CD8-positive, alpha-beta memory T cell (primary cell): ENCODE measurements around the gene ALDH9A1. TPM values are rescaled to one million over a fixed set of nuclear protein-coding genes. Genes with fewer than 3 reads are reported as not detected.

Source experiments
- CTCF ChIA-PET: fragments of 350-600 bp; sonication (Branson Sonifier 250); formaldehyde crosslinking; loops from one replicate; lab custom pipeline; 2021; ENCODE audit warnings: antibody characterized with exemption; lab: Charles Lee
- POLR2A ChIA-PET: fragments of 350-600 bp; sonication (Branson Sonifier 250); formaldehyde crosslinking; loops from one replicate; lab custom pipeline; 2021; ENCODE audit warnings: antibody characterized with exemption; lab: Charles Lee
- DNase-seq, 5 donors: peaks; one replicate each; pipeline versions ENCODE4 v3.0.0 to v3.0.0-alpha.2; 2020 to 2022; ENCODE audit warnings: mixed read lengths in 1 of 5
- H3K27ac ChIP-seq: one replicate; pipeline ENCODE4 v1.7.0; 2013; ENCODE audit warnings: low read depth, mild to moderate bottlenecking, low read length, moderate library complexity
- H3K27me3 ChIP-seq: 2 replicates; pipeline ENCODE4 v1.7.0; 2013; ENCODE audit warnings: low read length, mild to moderate bottlenecking; ENCODE audit not compliant: insufficient read depth, poor library complexity, severe bottlenecking
- H3K36me3 ChIP-seq: 2 replicates; pipeline ENCODE4 v1.7.0; 2013; ENCODE audit warnings: mild to moderate bottlenecking, low read length, moderate library complexity; ENCODE audit not compliant: insufficient read depth
- H3K4me1 ChIP-seq: 2 replicates; pipeline ENCODE4 v1.7.0; 2013; ENCODE audit warnings: mild to moderate bottlenecking, low read length, moderate library complexity; ENCODE audit not compliant: insufficient read depth
- H3K4me3 ChIP-seq: 2 replicates; pipeline ENCODE4 v1.7.0; 2013; ENCODE audit warnings: mild to moderate bottlenecking, low read length
- H3K9me3 ChIP-seq: 2 replicates; pipeline ENCODE4 v1.7.0; 2013; ENCODE audit warnings: mild to moderate bottlenecking, low read length
- H3K27ac Mint-ChIP-seq, 8 donors: one replicate each; pipeline ENCODE4 v1.8.0; 2020 to 2021; ENCODE audit warnings: mixed read lengths in 8 of 8, mild to moderate bottlenecking in 6 of 8, inconsistent platforms in 3 of 8, moderate library complexity in 3 of 8
- H3K27me3 Mint-ChIP-seq, 2 donors: one replicate each; pipeline ENCODE4 v1.8.0; 2020 to 2021; ENCODE audit warnings: mixed read lengths in 2 of 2, mild to moderate bottlenecking in 1 of 2, moderate library complexity in 1 of 2
- H3K36me3 Mint-ChIP-seq, 3 donors: one replicate each; pipeline ENCODE4 v1.8.0; 2020 to 2021; ENCODE audit warnings: mixed read lengths in 3 of 3, inconsistent platforms in 1 of 3, mild to moderate bottlenecking in 1 of 3
- H3K4me1 Mint-ChIP-seq, 3 donors: one replicate each; pipeline ENCODE4 v1.8.0; 2020 to 2021; ENCODE audit warnings: mixed read lengths in 3 of 3, inconsistent platforms in 1 of 3, mild to moderate bottlenecking in 1 of 3
- H3K4me3 Mint-ChIP-seq, 7 donors: one replicate each; pipeline ENCODE4 v1.8.0; 2020 to 2021; ENCODE audit warnings: mixed read lengths in 7 of 7, mild to moderate bottlenecking in 6 of 7, moderate library complexity in 4 of 7, inconsistent platforms in 2 of 7
- H3K9me3 Mint-ChIP-seq, 5 donors: one replicate each; pipeline ENCODE4 v1.8.0; 2020 to 2022; ENCODE audit warnings: mixed read lengths in 5 of 5, mild to moderate bottlenecking in 3 of 5, moderate library complexity in 2 of 5, inconsistent platforms in 1 of 5
- polyA plus RNA-seq: library from polyadenylated mRNA; unstranded; fragments of 300-500 nt; fragmentation: Illumina TruSeq; gene quantifications from one replicate; pipeline ENCODE4 v1.2.3, GENCODE V29; 2021
- total RNA-seq, 2 experiments: library from RNA; stranded (reverse); gene quantifications; one replicate each; pipeline ENCODE4 v1.2.3, GENCODE V29; 2021

Gene ALDH9A1
- total and polyA plus RNA-seq, 3 experiments from 2014 or later: 42.9 to 101 (median 44.4) TPM

- Mint-ChIP-seq H3K9me3 (no peaks in the 10 kb centered on the region), H3K4me1 (no peaks in the 10 kb centered on the region), H3K36me3 (no peaks in the 10 kb centered on the region), H3K27ac (no peak overlapping the region), H3K27me3 (peaks cover 11 to 16% of the 10 kb centered on the region in 2 donors), H3K4me3 (no peak overlapping the region)
- DNase-seq: no peak
- H3K4me1 ChIP-seq: no peaks in the 10 kb centered on the region
- H3K27me3 ChIP-seq: no peaks in the 10 kb centered on the region
- no peak overlapping the region for H3K27ac ChIP-seq
- ChIA-PET CTCF (no interaction called here), POLR2A (no interaction called here)
- no peaks in the 10 kb centered on the region for H3K9me3 ChIP-seq
- no peaks in the 10 kb centered on the region for H3K36me3 ChIP-seq
- H3K4me3 ChIP-seq: no peak overlapping the region
Observed at GRCh38 chr1:165624441-165624840, 73.9 kb downstream of the ALDH9A1 start.

- H3K27me3 ChIP-seq: no peaks in the 10 kb centered on the region
- CTCF ChIA-PET: no interaction called here
- H3K4me1 ChIP-seq: no peaks in the 10 kb centered on the region
- Mint-ChIP-seq H3K27me3 (peaks cover 11 to 16% of the 10 kb centered on the region in 2 donors), H3K4me3 (no peak overlapping the region), H3K36me3 (no peaks in the 10 kb centered on the region), H3K4me1 (no peaks in the 10 kb centered on the region), H3K9me3 (no peaks in the 10 kb centered on the region), H3K27ac (no peak overlapping the region)
- H3K27ac ChIP-seq: no peak overlapping the region
- no peaks in the 10 kb centered on the region for H3K36me3 ChIP-seq
- POLR2A ChIA-PET: no interaction called here
- H3K4me3 ChIP-seq: no peak overlapping the region
- no peaks in the 10 kb centered on the region for H3K9me3 ChIP-seq
- no peak for DNase-seq
Observed at GRCh38 chr1:165623624-165624023, 74.7 kb downstream of the ALDH9A1 start.

GRCh38 chr1:165619647-165620151, 78.7 kb downstream of the ALDH9A1 start:
- DNase-seq: no peak
- CTCF ChIA-PET: no interaction called here
- no peaks in the 10 kb centered on the region for H3K27me3 ChIP-seq
- H3K9me3 ChIP-seq: no peaks in the 10 kb centered on the region
- no peaks in the 10 kb centered on the region for H3K4me1 ChIP-seq
- no peak overlapping the region for H3K27ac ChIP-seq
- no peak overlapping the region for H3K4me3 ChIP-seq
- peaks cover 24 to 40% of the 10 kb centered on the region in 2 donors for H3K27me3 Mint-ChIP-seq
- H3K9me3 Mint-ChIP-seq: peaks cover 0 to 6% (median 0%) of the 10 kb centered on the region in 5 donors
- no peak overlapping the region for H3K27ac Mint-ChIP-seq
- H3K4me3 Mint-ChIP-seq: no peak overlapping the region
- no peaks in the 10 kb centered on the region for H3K36me3 ChIP-seq
- no peaks in the 10 kb centered on the region for H3K4me1 Mint-ChIP-seq
- POLR2A ChIA-PET: no interaction called here
- peaks cover 0 to 4% (median 0%) of the 10 kb centered on the region in 3 donors for H3K36me3 Mint-ChIP-seq

- Mint-ChIP-seq H3K27ac (no peak overlapping the region), H3K27me3 (peaks cover 25 to 46% of the 10 kb centered on the region in 2 donors), H3K9me3 (peaks cover 3 to 16% (median 11%) of the 10 kb centered on the region in 5 donors), H3K4me3 (no peak overlapping the region), H3K36me3 (peaks cover 0 to 4% (median 2%) of the 10 kb centered on the region in 3 donors), H3K4me1 (no peaks in the 10 kb centered on the region)
- no peak for DNase-seq
- CTCF ChIA-PET: no interaction called here
- Histone ChIP-seq H3K9me3 (no peaks in the 10 kb centered on the region), H3K27me3 (no peaks in the 10 kb centered on the region), H3K4me1 (no peaks in the 10 kb centered on the region), H3K4me3 (no peak overlapping the region), H3K27ac (no peak overlapping the region), H3K36me3 (no peaks in the 10 kb centered on the region)
- POLR2A ChIA-PET: no interaction called here
Observed at GRCh38 chr1:165616987-165617546, 81.3 kb downstream of the ALDH9A1 start.

- H3K27me3 Mint-ChIP-seq: peaks cover 26 to 48% of the 10 kb centered on the region in 2 donors
- no peak overlapping the region for H3K4me3 Mint-ChIP-seq
- no peak for DNase-seq
- H3K36me3 Mint-ChIP-seq: peaks cover 0 to 4% (median 2%) of the 10 kb centered on the region in 3 donors
- CTCF ChIA-PET: no interaction called here
- no peaks in the 10 kb centered on the region for H3K27me3 ChIP-seq
- H3K36me3 ChIP-seq: no peaks in the 10 kb centered on the region
- H3K27ac ChIP-seq: no peak overlapping the region
- H3K9me3 Mint-ChIP-seq: peaks cover 3 to 16% (median 11%) of the 10 kb centered on the region in 5 donors
- H3K4me1 Mint-ChIP-seq: no peaks in the 10 kb centered on the region
- POLR2A ChIA-PET: no interaction called here
- H3K9me3 ChIP-seq: no peaks in the 10 kb centered on the region
- H3K4me1 ChIP-seq: no peaks in the 10 kb centered on the region
- no peak overlapping the region for H3K4me3 ChIP-seq
- H3K27ac Mint-ChIP-seq: no peak overlapping the region
Observed at GRCh38 chr1:165616054-165616612, 82.2 kb downstream of the ALDH9A1 start.

Other genes starting within 250 kb of the ALDH9A1 start
- not detected for gene LRRC52, start 154.6 kb downstream of the ALDH9A1 start, total RNA-seq
- gene LRRC52, start 154.6 kb downstream of the ALDH9A1 start, polyA plus RNA-seq: not detected
- 10 to 100 TPM; 55.6 to 57.8 TPM for gene MGST3, start 67.3 kb downstream of the ALDH9A1 start, total RNA-seq
- 143 TPM for gene MGST3, start 67.3 kb downstream of the ALDH9A1 start, polyA plus RNA-seq
- 100 to 1,000 TPM; 102 to 112 TPM for gene TMCO1, start 70.3 kb upstream of the ALDH9A1 start, total RNA-seq
- 148 TPM for gene TMCO1, start 70.3 kb upstream of the ALDH9A1 start, polyA plus RNA-seq
- gene UCK2, start 129.1 kb upstream of the ALDH9A1 start, total RNA-seq: 100 to 1,000 TPM in 1 of 2 experiments, 10 to 100 TPM in 1; 97.4 to 100 TPM
- 10.7 TPM for gene UCK2, start 129.1 kb upstream of the ALDH9A1 start, polyA plus RNA-seq